HepG2 (cell line): ENCODE data around the gene C2orf81. TPM values are rescaled to one million over a fixed set of nuclear protein-coding genes. Genes with fewer than 3 reads are reported as not detected.

Experiments
- JUN ChIP-seq: sonication (generic); formaldehyde crosslinking; IDR thresholded peaks from 2 replicates; pipeline ENCODE4 v1.4.0; 2020; ENCODE audit warnings: mild to moderate bottlenecking, missing genetic modification reagents
- TMF1 ChIP-seq: sonication (generic); formaldehyde crosslinking; IDR thresholded peaks from 2 replicates; pipeline ENCODE4 v1.8.1; 2022; ENCODE audit warnings: low read depth, missing genetic modification reagents
- ZNF367 ChIP-seq: sonication (generic); formaldehyde crosslinking; IDR thresholded peaks from 2 replicates; pipeline ENCODE4 v1.4.0; 2020; ENCODE audit warnings: missing genetic modification reagents, borderline replicate concordance
- ZNF788 ChIP-seq: sonication (generic); formaldehyde crosslinking; IDR thresholded peaks from 2 replicates; pipeline ENCODE4 v1.5.0; 2020; ENCODE audit warnings: mild to moderate bottlenecking, missing genetic modification reagents, borderline replicate concordance
- polyA plus RNA-seq, 8 experiments: library from polyadenylated mRNA; depleted of rRNA in 3 of 8; stranded (reverse) in 7 of 8; unstranded in 1 of 8; fragments of >200 nt; fragmentation: Illumina TruSeq in 4 of 8; extraction: Trizol in 4 of 8; gene quantifications; 2 replicates each; pipeline versions ENCODE4 v1.2.1 to v1.2.3, GENCODE V29; 2011 to 2016; ENCODE audit warnings: low read depth in 4 of 8, missing spikeins in 1 of 8, mixed read lengths in 1 of 8; ENCODE audit not compliant: insufficient read depth in 1 of 8
- total RNA-seq, 5 experiments: library from RNA; depleted of rRNA; stranded (reverse); fragments of >200 nt; fragmentation: Illumina TruSeq; extraction: Trizol; gene quantifications; 2 replicates each; pipeline ENCODE4 v1.2.3, GENCODE V29; 2016; ENCODE audit warnings: low read depth in 1 of 5
- TF ChIP-seq, protein P1 (sequence below): sonication (generic); formaldehyde crosslinking; IDR thresholded peaks from 2 replicates; pipeline ENCODE4 v1.5.1; 2020; ENCODE audit warnings: mild to moderate bottlenecking, missing genetic modification reagents
- TF ChIP-seq, protein P2 (sequence below): sonication (generic); formaldehyde crosslinking; IDR thresholded peaks from 2 replicates; pipeline ENCODE4 v1.4.0; 2020; ENCODE audit warnings: missing genetic modification reagents
- TF ChIP-seq, protein P3 (sequence below): sonication (generic); formaldehyde crosslinking; IDR thresholded peaks from 2 replicates; pipeline ENCODE4 v1.4.0; 2020; ENCODE audit warnings: missing genetic modification reagents
- TF ChIP-seq, protein P4 (sequence below): sonication (generic); formaldehyde crosslinking; IDR thresholded peaks from 2 replicates; pipeline ENCODE4 v1.4.0; 2020; ENCODE audit warnings: mild to moderate bottlenecking, missing genetic modification reagents

C2orf81 gene
- total and polyA plus RNA-seq, 2 of the 13 experiments (the other 11 are each of a cell fraction or from before 2014, with no cell fraction given) = 0.15 to 0.17 TPM

DNA sequence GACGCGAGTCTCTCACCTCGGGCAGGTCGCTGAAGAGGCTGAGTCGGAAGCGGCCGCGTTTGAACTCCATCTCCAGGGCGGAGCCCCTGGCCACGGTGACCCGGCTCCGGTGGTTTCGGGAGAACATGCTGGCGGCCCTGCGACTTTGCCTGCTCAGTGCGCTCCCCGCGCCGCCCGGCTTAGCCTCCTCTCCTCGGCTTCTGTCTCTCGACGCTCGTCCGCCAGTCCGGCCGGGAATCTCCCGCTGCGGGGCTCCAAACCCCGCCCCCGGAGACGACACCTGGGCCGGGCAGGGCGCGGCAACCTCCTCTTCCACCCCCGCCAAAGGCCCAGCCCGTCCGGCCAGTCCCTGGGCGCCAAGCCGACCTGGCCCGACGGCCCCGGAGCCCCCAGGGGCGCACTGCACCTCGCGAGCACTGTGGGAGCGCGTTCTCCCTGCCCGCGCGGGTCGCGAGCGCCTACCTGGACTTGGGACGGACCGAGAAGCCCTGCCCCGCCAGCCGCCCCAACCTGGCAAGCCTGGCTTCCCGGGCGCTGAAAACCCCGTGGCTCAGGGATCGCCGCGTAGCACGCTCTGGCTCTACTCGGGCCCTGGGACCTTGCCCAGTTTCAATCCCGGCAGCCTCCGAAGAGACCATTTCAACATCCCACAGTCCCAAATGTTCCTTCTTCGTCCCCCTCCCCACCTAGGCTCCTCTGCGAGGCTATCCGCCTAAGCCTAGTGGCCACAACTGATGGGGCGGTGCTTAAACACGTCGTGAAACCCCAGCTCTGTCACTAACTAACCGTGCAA lies 20.5 kb upstream of the C2orf81 start, which contains the start of gene RTKN (continued):
- TF ChIP-seq, protein P1, sequence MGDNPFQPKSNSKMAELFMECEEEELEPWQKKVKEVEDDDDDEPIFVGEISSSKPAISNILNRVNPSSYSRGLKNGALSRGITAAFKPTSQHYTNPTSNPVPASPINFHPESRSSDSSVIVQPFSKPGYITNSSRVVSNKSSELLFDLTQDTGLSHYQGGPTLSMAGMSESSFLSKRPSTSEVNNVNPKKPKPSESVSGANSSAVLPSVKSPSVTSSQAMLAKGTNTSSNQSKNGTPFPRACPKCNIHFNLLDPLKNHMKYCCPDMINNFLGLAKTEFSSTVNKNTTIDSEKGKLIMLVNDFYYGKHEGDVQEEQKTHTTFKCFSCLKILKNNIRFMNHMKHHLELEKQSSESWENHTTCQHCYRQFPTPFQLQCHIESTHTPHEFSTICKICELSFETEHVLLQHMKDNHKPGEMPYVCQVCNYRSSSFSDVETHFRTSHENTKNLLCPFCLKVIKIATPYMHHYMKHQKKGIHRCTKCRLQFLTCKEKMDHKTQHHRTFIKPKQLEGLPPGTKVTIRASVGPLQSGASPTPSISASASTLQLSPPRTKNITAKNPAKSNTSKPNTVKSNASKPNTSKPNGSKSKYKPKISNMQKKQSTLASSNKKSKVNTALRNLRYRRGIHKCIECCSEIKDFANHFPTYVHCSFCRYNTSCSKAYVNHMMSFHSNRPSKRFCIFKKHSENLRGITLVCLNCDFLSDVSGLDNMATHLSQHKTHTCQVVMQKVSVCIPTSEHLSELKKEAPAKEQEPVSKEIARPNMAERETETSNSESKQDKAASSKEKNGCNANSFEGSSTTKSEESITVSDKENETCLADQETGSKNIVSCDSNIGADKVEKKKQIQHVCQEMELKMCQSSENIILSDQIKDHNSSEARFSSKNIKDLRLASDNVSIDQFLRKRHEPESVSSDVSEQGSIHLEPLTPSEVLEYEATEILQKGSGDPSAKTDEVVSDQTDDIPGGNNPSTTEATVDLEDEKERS (CRISPR knock-in tag) = peak; percentile 94
- TF ChIP-seq, protein P2, sequence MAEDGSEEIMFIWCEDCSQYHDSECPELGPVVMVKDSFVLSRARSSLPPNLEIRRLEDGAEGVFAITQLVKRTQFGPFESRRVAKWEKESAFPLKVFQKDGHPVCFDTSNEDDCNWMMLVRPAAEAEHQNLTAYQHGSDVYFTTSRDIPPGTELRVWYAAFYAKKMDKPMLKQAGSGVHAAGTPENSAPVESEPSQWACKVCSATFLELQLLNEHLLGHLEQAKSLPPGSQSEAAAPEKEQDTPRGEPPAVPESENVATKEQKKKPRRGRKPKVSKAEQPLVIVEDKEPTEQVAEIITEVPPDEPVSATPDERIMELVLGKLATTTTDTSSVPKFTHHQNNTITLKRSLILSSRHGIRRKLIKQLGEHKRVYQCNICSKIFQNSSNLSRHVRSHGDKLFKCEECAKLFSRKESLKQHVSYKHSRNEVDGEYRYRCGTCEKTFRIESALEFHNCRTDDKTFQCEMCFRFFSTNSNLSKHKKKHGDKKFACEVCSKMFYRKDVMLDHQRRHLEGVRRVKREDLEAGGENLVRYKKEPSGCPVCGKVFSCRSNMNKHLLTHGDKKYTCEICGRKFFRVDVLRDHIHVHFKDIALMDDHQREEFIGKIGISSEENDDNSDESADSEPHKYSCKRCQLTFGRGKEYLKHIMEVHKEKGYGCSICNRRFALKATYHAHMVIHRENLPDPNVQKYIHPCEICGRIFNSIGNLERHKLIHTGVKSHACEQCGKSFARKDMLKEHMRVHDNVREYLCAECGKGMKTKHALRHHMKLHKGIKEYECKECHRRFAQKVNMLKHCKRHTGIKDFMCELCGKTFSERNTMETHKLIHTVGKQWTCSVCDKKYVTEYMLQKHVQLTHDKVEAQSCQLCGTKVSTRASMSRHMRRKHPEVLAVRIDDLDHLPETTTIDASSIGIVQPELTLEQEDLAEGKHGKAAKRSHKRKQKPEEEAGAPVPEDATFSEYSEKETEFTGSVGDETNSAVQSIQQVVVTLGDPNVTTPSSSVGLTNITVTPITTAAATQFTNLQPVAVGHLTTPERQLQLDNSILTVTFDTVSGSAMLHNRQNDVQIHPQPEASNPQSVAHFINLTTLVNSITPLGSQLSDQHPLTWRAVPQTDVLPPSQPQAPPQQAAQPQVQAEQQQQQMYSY (CRISPR knock-in tag) = peak; percentile 65
- TF ChIP-seq, protein P3, sequence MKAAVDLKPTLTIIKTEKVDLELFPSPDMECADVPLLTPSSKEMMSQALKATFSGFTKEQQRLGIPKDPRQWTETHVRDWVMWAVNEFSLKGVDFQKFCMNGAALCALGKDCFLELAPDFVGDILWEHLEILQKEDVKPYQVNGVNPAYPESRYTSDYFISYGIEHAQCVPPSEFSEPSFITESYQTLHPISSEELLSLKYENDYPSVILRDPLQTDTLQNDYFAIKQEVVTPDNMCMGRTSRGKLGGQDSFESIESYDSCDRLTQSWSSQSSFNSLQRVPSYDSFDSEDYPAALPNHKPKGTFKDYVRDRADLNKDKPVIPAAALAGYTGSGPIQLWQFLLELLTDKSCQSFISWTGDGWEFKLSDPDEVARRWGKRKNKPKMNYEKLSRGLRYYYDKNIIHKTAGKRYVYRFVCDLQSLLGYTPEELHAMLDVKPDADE (CRISPR knock-in tag) = peak; percentile 66; the same call in 1 of the 2 replicates
- TF ChIP-seq TMF1 (CRISPR knock-in tag) (peak; percentile 31; the same call in 1 of the 2 replicates), JUN (CRISPR knock-in tag) (peak; percentile 83; the same call in 1 of the 2 replicates), ZNF367 (peak; percentile 16; the same call in 1 of the 2 replicates), ZNF788 (CRISPR knock-in tag) (peak; percentile 48; the same call in 1 of the 2 replicates)
- TF ChIP-seq, protein P4, sequence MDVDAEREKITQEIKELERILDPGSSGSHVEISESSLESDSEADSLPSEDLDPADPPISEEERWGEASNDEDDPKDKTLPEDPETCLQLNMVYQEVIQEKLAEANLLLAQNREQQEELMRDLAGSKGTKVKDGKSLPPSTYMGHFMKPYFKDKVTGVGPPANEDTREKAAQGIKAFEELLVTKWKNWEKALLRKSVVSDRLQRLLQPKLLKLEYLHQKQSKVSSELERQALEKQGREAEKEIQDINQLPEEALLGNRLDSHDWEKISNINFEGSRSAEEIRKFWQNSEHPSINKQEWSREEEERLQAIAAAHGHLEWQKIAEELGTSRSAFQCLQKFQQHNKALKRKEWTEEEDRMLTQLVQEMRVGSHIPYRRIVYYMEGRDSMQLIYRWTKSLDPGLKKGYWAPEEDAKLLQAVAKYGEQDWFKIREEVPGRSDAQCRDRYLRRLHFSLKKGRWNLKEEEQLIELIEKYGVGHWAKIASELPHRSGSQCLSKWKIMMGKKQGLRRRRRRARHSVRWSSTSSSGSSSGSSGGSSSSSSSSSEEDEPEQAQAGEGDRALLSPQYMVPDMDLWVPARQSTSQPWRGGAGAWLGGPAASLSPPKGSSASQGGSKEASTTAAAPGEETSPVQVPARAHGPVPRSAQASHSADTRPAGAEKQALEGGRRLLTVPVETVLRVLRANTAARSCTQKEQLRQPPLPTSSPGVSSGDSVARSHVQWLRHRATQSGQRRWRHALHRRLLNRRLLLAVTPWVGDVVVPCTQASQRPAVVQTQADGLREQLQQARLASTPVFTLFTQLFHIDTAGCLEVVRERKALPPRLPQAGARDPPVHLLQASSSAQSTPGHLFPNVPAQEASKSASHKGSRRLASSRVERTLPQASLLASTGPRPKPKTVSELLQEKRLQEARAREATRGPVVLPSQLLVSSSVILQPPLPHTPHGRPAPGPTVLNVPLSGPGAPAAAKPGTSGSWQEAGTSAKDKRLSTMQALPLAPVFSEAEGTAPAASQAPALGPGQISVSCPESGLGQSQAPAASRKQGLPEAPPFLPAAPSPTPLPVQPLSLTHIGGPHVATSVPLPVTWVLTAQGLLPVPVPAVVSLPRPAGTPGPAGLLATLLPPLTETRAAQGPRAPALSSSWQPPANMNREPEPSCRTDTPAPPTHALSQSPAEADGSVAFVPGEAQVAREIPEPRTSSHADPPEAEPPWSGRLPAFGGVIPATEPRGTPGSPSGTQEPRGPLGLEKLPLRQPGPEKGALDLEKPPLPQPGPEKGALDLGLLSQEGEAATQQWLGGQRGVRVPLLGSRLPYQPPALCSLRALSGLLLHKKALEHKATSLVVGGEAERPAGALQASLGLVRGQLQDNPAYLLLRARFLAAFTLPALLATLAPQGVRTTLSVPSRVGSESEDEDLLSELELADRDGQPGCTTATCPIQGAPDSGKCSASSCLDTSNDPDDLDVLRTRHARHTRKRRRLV (CRISPR knock-in tag) = no peak
